A549 (cell line): ENCODE data around the gene TBC1D10A. TPM values are rescaled to one million over a fixed set of nuclear protein-coding genes. Genes with fewer than 3 reads are reported as not detected.

Experiments
- ATAC-seq, 2 experiments: fragments of 200-7000 bp in 1 of 2; fragments of >200 bp in 1 of 2; cut with Nextera tagmentation in 1 of 2; cut with Tn5 transposase in 1 of 2; 3 replicates each; pipeline versions ENCODE4 v1.8.0 to v1.9.1; 2018 to 2020; ENCODE audit warnings: mild to moderate bottlenecking in 1 of 2, moderate library complexity in 1 of 2
- CTCF ChIA-PET: fragments of 300-600 bp; sonication (Branson Sonifier 250); formaldehyde crosslinking; extraction: SDS; loops from one replicate; lab custom pipeline; 2021; ENCODE audit warnings: antibody characterized with exemption, inconsistent platforms; lab: Yijun Ruan, JAX
- POLR2A ChIA-PET: fragments of 350-600 bp; formaldehyde crosslinking; extraction: SDS; loops from one replicate; lab custom pipeline; 2021; ENCODE audit warnings: antibody characterized with exemption, inconsistent platforms; lab: Yijun Ruan, JAX
- DNase-seq, 2 experiments: peaks; one replicate each; pipeline versions ENCODE4 v3.0.0 to v3.0.0-alpha.2; 2011 to 2016; ENCODE audit warnings: low read depth in 1 of 2, low spot score in 1 of 2
- FAIRE-seq: peaks from 2 replicates; lab custom pipeline; 2011; peaks lifted over from hg19 to GRCh38; lab: Jason Lieb, UNC
- H3K27ac ChIP-seq, 2 experiments: fragments of >200 bp; sonication (Bioruptor Twin); formaldehyde crosslinking; 3 replicates each; pipeline ENCODE4 v1.5.1; 2016 to 2017
- H3K4me1 ChIP-seq: fragments of >200 bp; sonication (Bioruptor Twin); formaldehyde crosslinking; 3 replicates; pipeline ENCODE4 v1.6.1; 2016
- H3K4me2 ChIP-seq: fragments of >200 bp; sonication (Bioruptor Twin); formaldehyde crosslinking; 3 replicates; pipeline ENCODE4 v1.6.1; 2016
- H3K4me3 ChIP-seq: fragments of >200 bp; sonication (Bioruptor Twin); formaldehyde crosslinking; 3 replicates; pipeline ENCODE4 v1.5.1; 2016
- H3K9me3 ChIP-seq: fragments of >200 bp; sonication (Bioruptor Twin); formaldehyde crosslinking; 3 replicates; pipeline ENCODE4 v1.6.1; 2016
- CHD2 ChIP-seq: fragments of 150-350 bp; IDR thresholded peaks from 2 replicates; pipeline ENCODE4 v1.6.1; 2014; ENCODE audit warnings: low read length; ENCODE audit not compliant: partially characterized antibody
- CHD4 ChIP-seq: fragments of 200-600 bp; sonication (generic); IDR thresholded peaks from 2 replicates; pipeline ENCODE4 v1.6.1; 2016; ENCODE audit warnings: antibody characterized with exemption, mild to moderate bottlenecking, borderline replicate concordance
- EHF ChIP-seq: fragments of 250-450 bp; sonication (Bioruptor Pico); IDR thresholded peaks from 2 replicates; pipeline ENCODE4 v1.5.0; 2020; ENCODE audit warnings: mild to moderate bottlenecking
- EHMT2 ChIP-seq: fragments of 200-600 bp; sonication (generic); IDR thresholded peaks from 2 replicates; pipeline ENCODE4 v1.6.1; 2016; ENCODE audit warnings: antibody characterized with exemption, low read depth, mild to moderate bottlenecking, moderate library complexity
- EP300 ChIP-seq, 2 experiments: fragments of >200 bp; sonication (Bioruptor Twin); formaldehyde crosslinking; IDR thresholded peaks; 2 replicates in 1 of 2; 3 replicates in 1 of 2; pipeline ENCODE4 v1.6.1; 2016 to 2017
- GATA3 ChIP-seq: IDR thresholded peaks from 2 replicates; pipeline ENCODE4 v1.6.1; 2012; ENCODE audit warnings: borderline replicate concordance
- HDAC2 ChIP-seq: fragments of 200-600 bp; sonication (generic); IDR thresholded peaks from 2 replicates; pipeline ENCODE4 v1.6.1; 2016
- HOXB5 ChIP-seq: fragments of 250-450 bp; sonication (Bioruptor Pico); IDR thresholded peaks from 2 replicates; pipeline ENCODE4 v1.5.0; 2020; ENCODE audit warnings: mild to moderate bottlenecking, moderate library complexity
- KDM1A ChIP-seq: fragments of 200-600 bp; sonication (generic); IDR thresholded peaks from 2 replicates; pipeline ENCODE4 v1.6.1; 2016; ENCODE audit warnings: low read depth, mild to moderate bottlenecking
- KDM5A ChIP-seq: fragments of 200-600 bp; sonication (generic); IDR thresholded peaks from 2 replicates; pipeline ENCODE4 v1.6.1; 2016; ENCODE audit warnings: antibody characterized with exemption, mild to moderate bottlenecking
- MAFK ChIP-seq: fragments of 450-650 bp; IDR thresholded peaks from 2 replicates; pipeline ENCODE4 v1.6.1; 2014; ENCODE audit not compliant: partially characterized antibody
- MAZ ChIP-seq: fragments of 150-350 bp; IDR thresholded peaks from 2 replicates; pipeline ENCODE4 v1.6.1; 2014; ENCODE audit warnings: antibody characterized with exemption, low read depth, low read length, borderline replicate concordance
- MYC ChIP-seq: IDR thresholded peaks from 2 replicates; pipeline ENCODE4 v1.6.1; 2012; ENCODE audit warnings: mild to moderate bottlenecking, inconsistent platforms, low read length, improper control_type of control experiment, borderline replicate concordance
- NFE2L2 ChIP-seq: fragments of 150-350 bp; conservative IDR thresholded peaks from 2 replicates; pipeline ENCODE4 v1.6.1; 2014; ENCODE audit warnings: low read length
- PHF8 ChIP-seq: fragments of 200-600 bp; sonication (generic); IDR thresholded peaks from 2 replicates; pipeline ENCODE4 v1.6.1; 2016; ENCODE audit warnings: low read depth, mild to moderate bottlenecking, antibody characterized with exemption, moderate library complexity, borderline replicate concordance
- POLR2AphosphoS2 ChIP-seq: conservative IDR thresholded peaks from 2 replicates; pipeline ENCODE4 v1.6.1; 2012; ENCODE audit warnings: low read length, improper control_type of control experiment, inconsistent platforms
- RAD21 ChIP-seq, 2 experiments: fragments of >200 bp in 1 of 2; sonication (Bioruptor Twin) in 1 of 2; formaldehyde crosslinking in 1 of 2; IDR thresholded peaks in 1 of 2; conservative IDR thresholded peaks in 1 of 2; 2 replicates in 1 of 2; 3 replicates in 1 of 2; pipeline ENCODE4 v1.6.1; 2012 to 2018; ENCODE audit warnings: inconsistent platforms in 1 of 2
- RCOR1 ChIP-seq: fragments of 150-350 bp; IDR thresholded peaks from 2 replicates; pipeline ENCODE4 v1.6.1; 2014; ENCODE audit warnings: antibody characterized with exemption, low read length, low read depth
- SMC3 ChIP-seq: fragments of >200 bp; sonication (Bioruptor Twin); formaldehyde crosslinking; IDR thresholded peaks from 3 replicates; pipeline ENCODE4 v1.6.1; 2018; ENCODE audit warnings: inconsistent platforms
- ZFP36 ChIP-seq: fragments of 450-650 bp; IDR thresholded peaks from 2 replicates; pipeline ENCODE4 v1.6.1; 2014; ENCODE audit warnings: borderline replicate concordance; ENCODE audit not compliant: partially characterized antibody
- ZNF302 ChIP-seq: fragments of 250-450 bp; sonication (Bioruptor Pico); IDR thresholded peaks from 2 replicates; pipeline ENCODE4 v1.9.0; 2021; ENCODE audit warnings: inconsistent platforms, mild to moderate bottlenecking, moderate library complexity
- WGBS: methylation state at CpG from one replicate; pipeline ENCODE4 v1.1.6; 2017; ENCODE audit errors: missing lambda C conversion rate; 5-methylcytosine and 5-hydroxymethylcytosine counted together
- polyA plus RNA-seq, 4 experiments: library from polyadenylated mRNA; depleted of rRNA in 3 of 4; stranded (reverse); fragments of >200 nt; fragmentation: RNase III in 1 of 4; extraction: RNeasy Plus Mini Kit Qiagen cat#74134 plus additional on column Dnase treatment in 1 of 4; gene quantifications; 2 replicates in 3 of 4; 3 replicates in 1 of 4; pipeline ENCODE4 v1.2.3, GENCODE V29; 2011 to 2017
- TF ChIP-seq, protein P1 (sequence below): fragments of 250-450 bp; sonication (Bioruptor Pico); IDR thresholded peaks from 2 replicates; pipeline ENCODE4 v1.5.0; 2021; ENCODE audit warnings: mild to moderate bottlenecking, moderate library complexity, borderline replicate concordance
- TF ChIP-seq, protein P2 (sequence below): fragments of >200 bp; sonication (Bioruptor Twin); formaldehyde crosslinking; IDR thresholded peaks from 3 replicates; pipeline ENCODE4 v1.6.1; 2016
- TF ChIP-seq, protein P3 (sequence below): IDR thresholded peaks from 2 replicates; pipeline ENCODE4 v1.6.1; 2012; ENCODE audit warnings: low read depth, borderline replicate concordance
- TF ChIP-seq, protein P4 (sequence below): IDR thresholded peaks from 2 replicates; pipeline ENCODE4 v1.6.1; 2012
- TF ChIP-seq, protein P5 (sequence below): IDR thresholded peaks from 2 replicates; pipeline ENCODE4 v1.6.1; 2012
- TF ChIP-seq, protein P6 (sequence below): fragments of >200 bp; sonication (Bioruptor Twin); formaldehyde crosslinking; IDR thresholded peaks from 2 replicates; pipeline ENCODE4 v1.6.1; 2016

TBC1D10A gene
- polyA plus RNA-seq, 2 of the 4 experiments (the other 2 are of a cell fraction) = 5.8 to 6.8 TPM

DNA sequence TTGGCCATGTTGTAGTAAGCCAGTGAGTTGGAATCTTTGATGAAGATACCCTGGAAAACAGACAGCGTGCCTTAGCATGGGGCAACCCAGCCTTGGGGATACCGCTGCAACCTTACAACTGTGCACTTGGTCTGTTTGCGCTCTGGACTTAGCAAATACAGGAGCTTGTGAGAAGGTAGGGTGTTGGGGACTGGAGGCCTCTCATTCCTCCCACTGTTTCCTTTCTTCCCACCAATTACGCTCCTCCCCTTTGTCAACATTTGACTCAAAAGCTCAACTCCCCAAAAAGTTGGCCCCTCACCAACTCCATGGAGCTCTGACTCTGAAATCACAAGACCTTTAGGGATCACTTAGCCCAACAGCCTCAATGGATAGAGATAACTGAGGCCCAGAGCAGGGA is 7.9 kb upstream of the TBC1D10A start:
- ChIA-PET POLR2A (interaction anchor here (1.8 kb wide), 1 partner anchor 8 kb away, joined by 4 read pairs; the partner anchor contains the start of gene TBC1D10A), CTCF (interaction anchor here (0.9 to 3.0 kb wide), 3 partner anchors 10 to 46 kb away, joined by 3 to 13 read pairs (median 4); no protein-coding TSS in a partner anchor)
- 99% methylated on average over 4 of the region's 4 CpGs for WGBS
- Histone ChIP-seq H3K9me3 (no peaks in the 10 kb centered on the region), H3K4me2 (no peak overlapping the region), H3K4me1 (no peaks in the 10 kb centered on the region), H3K27ac (no peak overlapping the region), H3K4me3 (no peak overlapping the region)
- no peak for FAIRE-seq
- no peak for DNase-seq
- ATAC-seq = no peak
- no peak for TF ChIP-seq GATA3
- TF ChIP-seq, protein P1, sequence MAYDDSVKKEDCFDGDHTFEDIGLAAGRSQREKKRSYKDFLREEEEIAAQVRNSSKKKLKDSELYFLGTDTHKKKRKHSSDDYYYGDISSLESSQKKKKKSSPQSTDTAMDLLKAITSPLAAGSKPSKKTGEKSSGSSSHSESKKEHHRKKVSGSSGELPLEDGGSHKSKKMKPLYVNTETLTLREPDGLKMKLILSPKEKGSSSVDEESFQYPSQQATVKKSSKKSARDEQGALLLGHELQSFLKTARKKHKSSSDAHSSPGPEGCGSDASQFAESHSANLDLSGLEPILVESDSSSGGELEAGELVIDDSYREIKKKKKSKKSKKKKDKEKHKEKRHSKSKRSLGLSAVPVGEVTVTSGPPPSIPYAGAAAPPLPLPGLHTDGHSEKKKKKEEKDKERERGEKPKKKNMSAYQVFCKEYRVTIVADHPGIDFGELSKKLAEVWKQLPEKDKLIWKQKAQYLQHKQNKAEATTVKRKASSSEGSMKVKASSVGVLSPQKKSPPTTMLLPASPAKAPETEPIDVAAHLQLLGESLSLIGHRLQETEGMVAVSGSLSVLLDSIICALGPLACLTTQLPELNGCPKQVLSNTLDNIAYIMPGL = no peak
- no peak for TF ChIP-seq ZNF302 (CRISPR knock-in tag)
- TF ChIP-seq, protein P2, sequence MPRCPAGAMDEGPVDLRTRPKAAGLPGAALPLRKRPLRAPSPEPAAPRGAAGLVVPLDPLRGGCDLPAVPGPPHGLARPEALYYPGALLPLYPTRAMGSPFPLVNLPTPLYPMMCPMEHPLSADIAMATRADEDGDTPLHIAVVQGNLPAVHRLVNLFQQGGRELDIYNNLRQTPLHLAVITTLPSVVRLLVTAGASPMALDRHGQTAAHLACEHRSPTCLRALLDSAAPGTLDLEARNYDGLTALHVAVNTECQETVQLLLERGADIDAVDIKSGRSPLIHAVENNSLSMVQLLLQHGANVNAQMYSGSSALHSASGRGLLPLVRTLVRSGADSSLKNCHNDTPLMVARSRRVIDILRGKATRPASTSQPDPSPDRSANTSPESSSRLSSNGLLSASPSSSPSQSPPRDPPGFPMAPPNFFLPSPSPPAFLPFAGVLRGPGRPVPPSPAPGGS = no peak
- TF ChIP-seq NFE2L2 = no peak
- TF ChIP-seq CHD2 = no peak
- TF ChIP-seq, protein P3, sequence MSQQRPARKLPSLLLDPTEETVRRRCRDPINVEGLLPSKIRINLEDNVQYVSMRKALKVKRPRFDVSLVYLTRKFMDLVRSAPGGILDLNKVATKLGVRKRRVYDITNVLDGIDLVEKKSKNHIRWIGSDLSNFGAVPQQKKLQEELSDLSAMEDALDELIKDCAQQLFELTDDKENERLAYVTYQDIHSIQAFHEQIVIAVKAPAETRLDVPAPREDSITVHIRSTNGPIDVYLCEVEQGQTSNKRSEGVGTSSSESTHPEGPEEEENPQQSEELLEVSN = no peak
- TF ChIP-seq POLR2AphosphoS2 = no peak
- TF ChIP-seq, protein P4, sequence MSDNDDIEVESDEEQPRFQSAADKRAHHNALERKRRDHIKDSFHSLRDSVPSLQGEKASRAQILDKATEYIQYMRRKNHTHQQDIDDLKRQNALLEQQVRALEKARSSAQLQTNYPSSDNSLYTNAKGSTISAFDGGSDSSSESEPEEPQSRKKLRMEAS = no peak
- no peak for TF ChIP-seq RCOR1
- TF ChIP-seq CHD4 = no peak
- TF ChIP-seq, protein P5, sequence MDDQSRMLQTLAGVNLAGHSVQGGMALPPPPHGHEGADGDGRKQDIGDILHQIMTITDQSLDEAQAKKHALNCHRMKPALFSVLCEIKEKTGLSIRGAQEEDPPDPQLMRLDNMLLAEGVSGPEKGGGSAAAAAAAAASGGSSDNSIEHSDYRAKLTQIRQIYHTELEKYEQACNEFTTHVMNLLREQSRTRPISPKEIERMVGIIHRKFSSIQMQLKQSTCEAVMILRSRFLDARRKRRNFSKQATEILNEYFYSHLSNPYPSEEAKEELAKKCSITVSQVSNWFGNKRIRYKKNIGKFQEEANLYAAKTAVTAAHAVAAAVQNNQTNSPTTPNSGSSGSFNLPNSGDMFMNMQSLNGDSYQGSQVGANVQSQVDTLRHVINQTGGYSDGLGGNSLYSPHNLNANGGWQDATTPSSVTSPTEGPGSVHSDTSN = no peak
- TF ChIP-seq MAZ = no peak
- no peak for TF ChIP-seq EHF
- TF ChIP-seq HOXB5 (CRISPR knock-in tag) = no peak
- no peak for TF ChIP-seq KDM1A
- no peak for TF ChIP-seq EHMT2
- TF ChIP-seq EP300 (IDR thresholded peaks at IDR 0.05) = no peak
- TF ChIP-seq MYC = no peak
- no peak for TF ChIP-seq HDAC2

DNA sequence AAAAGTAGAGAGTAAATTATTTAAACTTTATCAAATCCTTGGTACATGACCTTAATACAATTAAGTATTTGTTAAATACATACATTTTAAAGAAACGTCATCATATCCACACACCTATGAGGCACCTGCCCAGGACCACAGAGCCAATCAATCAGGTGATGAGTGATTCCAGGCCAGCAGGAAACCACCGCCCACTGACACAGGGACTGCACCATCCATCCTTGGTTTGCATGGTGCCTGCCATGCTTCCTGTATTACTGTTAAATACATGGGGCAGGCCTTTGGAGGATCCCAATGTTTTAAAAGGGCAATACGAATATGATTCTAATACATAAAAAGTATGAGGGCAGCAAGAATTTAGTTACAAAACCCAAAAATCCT is 7.0 kb upstream of the TBC1D10A start:
- H3K4me3 ChIP-seq = no peak overlapping the region
- ChIA-PET POLR2A (no interaction called here), CTCF (interaction anchor here (1.2 to 2.8 kb wide), 2 partner anchors 46 to 78 kb away, joined by 4 to 8 read pairs; no protein-coding TSS in a partner anchor)
- no peak overlapping the region for H3K27ac ChIP-seq
- no peak overlapping the region for H3K4me2 ChIP-seq
- no peaks in the 10 kb centered on the region for H3K9me3 ChIP-seq
- ATAC-seq = no peak
- DNase-seq = no peak
- FAIRE-seq = no peak
- no peaks in the 10 kb centered on the region for H3K4me1 ChIP-seq
- no peak for TF ChIP-seq GATA3
- no peak for TF ChIP-seq RAD21 (conservative IDR thresholded peaks at IDR 0.05 in 1 of 2, IDR thresholded peaks at IDR 0.05 in 1 of 2)
- TF ChIP-seq, protein P6, sequence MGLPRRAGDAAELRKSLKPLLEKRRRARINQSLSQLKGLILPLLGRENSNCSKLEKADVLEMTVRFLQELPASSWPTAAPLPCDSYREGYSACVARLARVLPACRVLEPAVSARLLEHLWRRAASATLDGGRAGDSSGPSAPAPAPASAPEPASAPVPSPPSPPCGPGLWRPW = no peak
- no peak for TF ChIP-seq MAFK
- TF ChIP-seq NFE2L2 = no peak
- TF ChIP-seq KDM5A = no peak
- no peak for TF ChIP-seq KDM1A
- no peak for TF ChIP-seq SMC3
- no peak for TF ChIP-seq ZFP36
- no peak for TF ChIP-seq PHF8
- 88% methylated on average over 3 of the region's 3 CpGs for WGBS
